HEK293T (cell line): ENCODE data around the gene LCP1.

ENCODE experiments used
- BHLHE40 ChIP-seq: fragments of 450-650 bp; IDR thresholded peaks from 2 replicates; pipeline ENCODE4 v1.6.1; 2016; ENCODE audit warnings: mild to moderate bottlenecking, moderate library complexity, borderline replicate concordance
- CTBP1 ChIP-seq: fragments of 450-650 bp; IDR thresholded peaks from 2 replicates; pipeline ENCODE4 v1.6.1; 2016; ENCODE audit warnings: borderline replicate concordance
- ELF4 ChIP-seq: fragments of 450-650 bp; IDR thresholded peaks from 2 replicates; pipeline ENCODE4 v1.6.1; 2017; ENCODE audit warnings: antibody characterized with exemption
- FOXK2 ChIP-seq: fragments of 450-650 bp; IDR thresholded peaks from 2 replicates; pipeline ENCODE4 v1.6.1; 2016; ENCODE audit warnings: mild to moderate bottlenecking
- FOXM1 ChIP-seq: fragments of 450-650 bp; IDR thresholded peaks from 2 replicates; pipeline ENCODE4 v1.6.1; 2017; ENCODE audit warnings: mild to moderate bottlenecking, borderline replicate concordance
- HDGF ChIP-seq: fragments of 450-650 bp; IDR thresholded peaks from 2 replicates; pipeline ENCODE4 v1.6.1; 2017; ENCODE audit warnings: antibody characterized with exemption, borderline replicate concordance
- PKNOX1 ChIP-seq: fragments of 450-650 bp; IDR thresholded peaks from 2 replicates; pipeline ENCODE4 v1.6.1; 2016
- SP1 ChIP-seq: fragments of 450-650 bp; IDR thresholded peaks from 2 replicates; pipeline ENCODE4 v1.6.1; 2017
- SUZ12 ChIP-seq: fragments of 450-650 bp; IDR thresholded peaks from 2 replicates; pipeline ENCODE4 v1.6.1; 2016; ENCODE audit warnings: mild to moderate bottlenecking
- TARDBP ChIP-seq: fragments of 450-650 bp; IDR thresholded peaks from 2 replicates; pipeline ENCODE4 v1.6.1; 2016
- ZNF384 ChIP-seq: fragments of 450-650 bp; IDR thresholded peaks from 2 replicates; pipeline ENCODE4 v1.6.1; 2016

- no peak for TF ChIP-seq ELF4
- no peak for TF ChIP-seq CTBP1
- no peak for TF ChIP-seq SUZ12
- TF ChIP-seq FOXK2, result no peak
- no peak for TF ChIP-seq HDGF
- no peak for TF ChIP-seq ZNF384
- no peak for TF ChIP-seq TARDBP
- no peak for TF ChIP-seq SP1
- no peak for TF ChIP-seq BHLHE40
- TF ChIP-seq PKNOX1, result no peak
- TF ChIP-seq FOXM1, result no peak
Observed at GRCh38 chr13:46210362-46211083, 28.5 kb upstream of the LCP1 start.
